ENCODE results near the gene USP27X. TPM values are rescaled to one million over a fixed set of nuclear protein-coding genes. Genes with fewer than 3 reads are reported as not detected.

Gene USP27X
- total and polyA plus RNA-seq, 8 donors = 0.72 to 5.7 (median 1.5) TPM

- peak in 2 of 4 donors; percentile 53 to 65 for ATAC-seq
- no peak for FAIRE-seq
- H3K36me3 ChIP-seq = no peaks in the 10 kb centered on the region
- H3K9me3 ChIP-seq = no peaks in the 10 kb centered on the region
- TF ChIP-seq CTCF (IDR thresholded peaks at IDR 0.05) = no peak
- no peak for DNase-seq
- no peaks in the 10 kb centered on the region for H3K4me1 ChIP-seq
- intact Hi-C loops (cut with DNase I) = no loop called here
- no peak overlapping the region for H3K27ac ChIP-seq
- H3K27me3 ChIP-seq = peaks cover 0 to 10% (median 0%) of the 10 kb centered on the region in 4 donors
- no peak overlapping the region for H3K4me3 ChIP-seq
Observed at GRCh38 chrX:49862093-49862492, 17.2 kb upstream of the USP27X start.

- no peak for TF ChIP-seq CTCF (IDR thresholded peaks at IDR 0.05)
- ATAC-seq = no peak
- no peak overlapping the region for H3K27ac ChIP-seq
- H3K4me1 ChIP-seq = no peaks in the 10 kb centered on the region
- H3K9me3 ChIP-seq = no peaks in the 10 kb centered on the region
- peaks cover 0 to 18% (median 4%) of the 10 kb centered on the region in 4 donors for H3K27me3 ChIP-seq
- no peaks in the 10 kb centered on the region for H3K36me3 ChIP-seq
- WGBS, 2 donors = 33 to 39% methylated on average over 1 of the region's 1 CpG
- DNase-seq = no peak
- H3K4me3 ChIP-seq = no peak overlapping the region
- no peak for FAIRE-seq
- intact Hi-C loops (cut with DNase I) = no loop called here
Observed at GRCh38 chrX:49868739-49869138, 10.5 kb upstream of the USP27X start.

GRCh38 chrX:49876750-49877149 lies 2.5 kb upstream of the USP27X start:
- H3K9me3 ChIP-seq = no peaks in the 10 kb centered on the region
- DNase-seq (peak in 1 of 6 donors; percentile 19), ATAC-seq (peak in 3 of 4 donors; percentile 22 to 27 (median 24)), FAIRE-seq (peak; percentile 87)
- H3K27ac ChIP-seq = peak overlapping the region in 2 of 4 donors; percentile 12 to 23
- no peak overlapping the region for H3K4me3 ChIP-seq
- H3K27me3 ChIP-seq = peaks cover 0 to 3% (median under 1%) of the 10 kb centered on the region in 4 donors
- no peaks in the 10 kb centered on the region for H3K36me3 ChIP-seq
- 5 to 7% methylated on average over 3 of the region's 3 CpGs for WGBS, 2 donors
- H3K4me1 ChIP-seq = no peaks in the 10 kb centered on the region
- intact Hi-C loops (cut with DNase I) = no loop called here
- TF ChIP-seq CTCF (IDR thresholded peaks at IDR 0.05) = peak in 2 of 4 donors; percentile 24 to 53

- Histone ChIP-seq H3K27ac (peak overlapping the region in 2 of 4 donors; percentile 12 to 23), H3K27me3 (peaks cover 0 to 3% (median 0%) of the 10 kb centered on the region in 4 donors), H3K9me3 (no peaks in the 10 kb centered on the region), H3K4me1 (no peaks in the 10 kb centered on the region), H3K36me3 (no peaks in the 10 kb centered on the region), H3K4me3 (no peak overlapping the region)
- 52 to 53% methylated on average over 5 of the region's 5 CpGs for WGBS, 2 donors
- DNase-seq (peak in 2 of 6 donors; percentile 7 to 18), ATAC-seq (peak in 2 of 4 donors; percentile 2 to 3), FAIRE-seq (no peak)
- no peak for TF ChIP-seq CTCF (IDR thresholded peaks at IDR 0.05)
- intact Hi-C loops (cut with DNase I) = no loop called here
Observed at GRCh38 chrX:49877397-49878101, 1.7 kb upstream of the USP27X start.

Measured in pancreas (tissue), 10 donors.